Keratinocyte (primary cell): ENCODE results near the gene TBC1D5. TPM values are rescaled to one million over a fixed set of nuclear protein-coding genes. Genes with fewer than 3 reads are reported as not detected.

ENCODE experiments used
- DNase-seq: peaks from one replicate; pipeline ENCODE4 v3.0.0-alpha.2; 2011; ENCODE audit warnings: low read depth, missing footprints, low spot score
- FAIRE-seq: peaks from 2 replicates; lab custom pipeline; 2011; peaks lifted over from hg19 to GRCh38; lab: Jason Lieb, UNC
- H2AFZ ChIP-seq: 2 replicates; pipeline ENCODE4 v1.6.0; 2012; ENCODE audit warnings: low read length, control low read depth, inconsistent platforms; ENCODE audit not compliant: control insufficient read depth
- H3K27ac ChIP-seq: 2 replicates; pipeline ENCODE4 v1.5.1; 2011; ENCODE audit warnings: low read length; ENCODE audit not compliant: control insufficient read depth, insufficient read depth
- H3K27me3 ChIP-seq: 3 replicates; pipeline ENCODE4 v1.6.0; 2011; ENCODE audit warnings: low read length; ENCODE audit not compliant: control insufficient read depth, insufficient read depth; ENCODE audit errors: extremely low read depth
- H3K36me3 ChIP-seq, 2 experiments: 2 replicates in 1 of 2; 3 replicates in 1 of 2; pipeline ENCODE4 v1.5.1; 2011; ENCODE audit warnings: low read length in 2 of 2, mild to moderate bottlenecking in 1 of 2; ENCODE audit not compliant: control insufficient read depth in 2 of 2, insufficient read depth in 2 of 2; ENCODE audit errors: extremely low read depth in 1 of 2
- H3K4me1 ChIP-seq: 3 replicates; pipeline ENCODE4 v1.5.1; 2011; ENCODE audit warnings: low read length; ENCODE audit not compliant: control insufficient read depth, insufficient read depth; ENCODE audit errors: extremely low read depth
- H3K4me2 ChIP-seq: 3 replicates; pipeline ENCODE4 v1.6.0; 2011; ENCODE audit warnings: low read depth, low read length; ENCODE audit not compliant: control insufficient read depth, insufficient read depth; ENCODE audit errors: extremely low read depth
- H3K4me3 ChIP-seq, 3 experiments: fragments of 200-600 bp in 1 of 3; sonication (generic) in 1 of 3; 2 replicates in 2 of 3; 3 replicates in 1 of 3; pipeline ENCODE4 v1.5.1; 2011 to 2016; ENCODE audit warnings: low read length in 3 of 3, mild to moderate bottlenecking in 3 of 3, control low read depth in 2 of 3, inconsistent platforms in 1 of 3, low read depth in 1 of 3, mixed read lengths in 1 of 3, mixed run types in 1 of 3, moderate library complexity in 1 of 3; ENCODE audit not compliant: control insufficient read depth in 2 of 3, insufficient read depth in 2 of 3; ENCODE audit errors: extremely low read depth in 1 of 3
- H3K79me2 ChIP-seq: 2 replicates; pipeline ENCODE4 v1.6.0; 2012; ENCODE audit warnings: low read length; ENCODE audit not compliant: control insufficient read depth, insufficient read depth
- H3K9ac ChIP-seq: 3 replicates; pipeline ENCODE4 v1.6.0; 2011; ENCODE audit warnings: low read length; ENCODE audit not compliant: control insufficient read depth, insufficient read depth; ENCODE audit errors: extremely low read depth
- H3K9me1 ChIP-seq: 3 replicates; pipeline ENCODE4 v1.6.0; 2011; ENCODE audit warnings: low read length; ENCODE audit not compliant: control insufficient read depth, insufficient read depth; ENCODE audit errors: extremely low read depth
- H3K9me3 ChIP-seq: 2 replicates; pipeline ENCODE4 v1.5.1; 2012; ENCODE audit warnings: low read depth, low read length; ENCODE audit not compliant: control insufficient read depth
- H4K20me1 ChIP-seq: 3 replicates; pipeline ENCODE4 v1.6.0; 2011; ENCODE audit warnings: low read length; ENCODE audit not compliant: control insufficient read depth, insufficient read depth; ENCODE audit errors: extremely low read depth
- CTCF ChIP-seq, 3 experiments: IDR thresholded peaks in 1 of 3; conservative IDR thresholded peaks in 1 of 3; optimal IDR thresholded peaks in 1 of 3; 2 replicates in 2 of 3; 3 replicates in 1 of 3; pipeline versions ENCODE3 to v1.5.1; 2011; ENCODE audit warnings: low read length in 3 of 3, mild to moderate bottlenecking in 3 of 3, moderate library complexity in 2 of 3, control low read depth in 1 of 3, inconsistent platforms in 1 of 3; ENCODE audit not compliant: insufficient read depth in 2 of 3; ENCODE audit errors: extremely low read depth in 1 of 3
- EZH2 ChIP-seq: IDR thresholded peaks from one replicate; pipeline ENCODE4 v1.6.1; 2012; ENCODE audit warnings: inconsistent platforms, mild to moderate bottlenecking, low read length, moderate library complexity
- dilution Hi-C: fragments of 300-500 bp; cut with MboI; formaldehyde crosslinking; loops from one replicate; pipeline ENCODE4 v1.7.0; 2020; ENCODE audit warnings: low sequenced_read_pairs; ENCODE audit not compliant: extremely low pct_ligation_motif_present
- polyA plus RNA-seq, 5 experiments: library from polyadenylated mRNA; depleted of rRNA in 3 of 5; stranded (reverse) in 3 of 5; stranded (forward) in 1 of 5; unstranded in 1 of 5; fragments of >200 nt; gene quantifications; 1 replicate in 1 of 5; 2 replicates in 3 of 5; 3 replicates in 1 of 5; pipeline versions ENCODE4 v1.2.1 to v1.2.3, GENCODE V29; 2011 to 2012; ENCODE audit warnings: missing spikeins in 2 of 5, low read depth in 1 of 5, low replicate concordance in 1 of 5

The TBC1D5 gene
- polyA plus RNA-seq, 1 donor (not counting 4 experiments of a cell fraction or from before 2014, with no cell fraction given), result 25.8 TPM

DNA sequence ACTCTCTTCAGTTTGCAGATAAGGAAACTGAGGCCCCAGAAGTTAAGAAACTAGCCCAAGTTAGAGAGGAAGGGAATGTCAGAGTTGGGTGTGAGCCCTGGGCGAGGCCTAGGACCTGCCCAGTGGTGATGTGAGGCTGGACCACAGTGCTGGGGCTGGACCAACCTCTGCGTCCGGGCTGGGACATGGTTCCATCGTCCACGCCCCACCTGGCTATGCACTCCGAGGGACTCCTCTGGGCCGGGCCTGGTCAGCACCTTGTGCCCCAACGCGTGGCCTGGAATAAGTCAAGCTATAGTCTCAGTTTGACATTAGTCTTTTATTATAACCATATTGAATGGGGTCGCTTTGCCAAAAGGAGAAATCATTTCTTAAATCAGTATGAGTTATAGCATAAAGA, 585.6 kb downstream of the TBC1D5 start:
- dilution Hi-C loops, result no loop called here
- Histone ChIP-seq H3K36me3 (peaks cover 5 to 9% of the 10 kb centered on the region in 2 experiments), H2AFZ (no peak overlapping the region), H4K20me1 (no peaks in the 10 kb centered on the region), H3K4me1 (no peaks in the 10 kb centered on the region), H3K4me2 (no peak overlapping the region), H3K4me3 (no peak overlapping the region), H3K27me3 (no peaks in the 10 kb centered on the region), H3K9ac (no peak overlapping the region), H3K9me3 (no peaks in the 10 kb centered on the region), H3K27ac (no peak overlapping the region), H3K9me1 (no peaks in the 10 kb centered on the region), H3K79me2 (no peaks in the 10 kb centered on the region)
- TF ChIP-seq CTCF (optimal IDR thresholded peaks at IDR 0.05 in 1 of 3, IDR thresholded peaks at IDR 0.05 in 1 of 3, conservative IDR thresholded peaks at IDR 0.05 in 1 of 3; ENCODE audit: extremely low read depth in 1 of 3, insufficient read depth in 2 of 3, low read length in 3 of 3) (no peak), EZH2 (no peak)
- DNase-seq (no peak), FAIRE-seq (no peak)

GRCh38 chr3:17155951-17156350, 586.5 kb downstream of the TBC1D5 start:
- dilution Hi-C loops, result no loop called here
- DNase-seq, result no peak
- TF ChIP-seq EZH2 (no peak), CTCF (optimal IDR thresholded peaks at IDR 0.05 in 1 of 3, IDR thresholded peaks at IDR 0.05 in 1 of 3, conservative IDR thresholded peaks at IDR 0.05 in 1 of 3; ENCODE audit: extremely low read depth in 1 of 3, insufficient read depth in 2 of 3, low read length in 3 of 3) (no peak)

More at GRCh38 chr3:17155951-17156350, 586.5 kb downstream of the TBC1D5 start:
- no peak for FAIRE-seq
- peaks cover 5 to 9% of the 10 kb centered on the region in 2 experiments for H3K36me3 ChIP-seq
- no peak overlapping the region for H2AFZ ChIP-seq
- H3K4me2 ChIP-seq, result no peak overlapping the region
- no peaks in the 10 kb centered on the region for H3K4me1 ChIP-seq
- H3K9me3 ChIP-seq, result no peaks in the 10 kb centered on the region
- H3K79me2 ChIP-seq, result no peaks in the 10 kb centered on the region
- H3K9me1 ChIP-seq, result no peaks in the 10 kb centered on the region
- H3K27me3 ChIP-seq, result no peaks in the 10 kb centered on the region
- H4K20me1 ChIP-seq, result no peaks in the 10 kb centered on the region
- no peak overlapping the region for H3K27ac ChIP-seq
- no peak overlapping the region for H3K4me3 ChIP-seq
- no peak overlapping the region for H3K9ac ChIP-seq
